HepG2 (cell line): ENCODE data around the gene ADCY7. TPM values are rescaled to one million over a fixed set of nuclear protein-coding genes. Genes with fewer than 3 reads are reported as not detected.
A peak's percentile ranks its signal among the peaks of the same experiment; 100 is the strongest.

ENCODE experiments used
- ATAC-seq: fragments of 200-7000 bp; cut with Tn5 transposase; 3 replicates; pipeline ENCODE4 v1.9.1; 2020; ENCODE audit warnings: mild to moderate bottlenecking, moderate library complexity
- BruUV-seq: library from RNA; stranded (reverse); fragments of 400-500 nt; replicated peaks from 2 replicates; lab custom pipeline; 2021; lab: Mats Ljungman, UMichigan
- CTCF ChIA-PET: fragments of 300-600 bp; formaldehyde crosslinking; extraction: SDS; loops from one replicate; lab custom pipeline; 2021; ENCODE audit warnings: low total read pairs, inconsistent platforms, low intra/inter-chr PET ratio; lab: Yijun Ruan, JAX
- POLR2A ChIA-PET: fragments of 350-600 bp; sonication (Branson Sonifier 250); formaldehyde crosslinking; loops from one replicate; lab custom pipeline; 2020; ENCODE audit warnings: antibody characterized with exemption, inconsistent platforms; lab: Yijun Ruan, JAX
- DNase-seq: peaks from one replicate; pipeline ENCODE4 v3.0.0-alpha.2; 2015; ENCODE audit warnings: low spot score
- FAIRE-seq: peaks from 3 replicates; lab custom pipeline; 2011; peaks lifted over from hg19 to GRCh38; lab: Jason Lieb, UNC
- H2AFZ ChIP-seq: one replicate; pipeline ENCODE4 v1.6.1; 2011; ENCODE audit warnings: low read length, inconsistent platforms
- H3K27ac ChIP-seq: fragments of 300-600 bp; 3 replicates; pipeline ENCODE4 v1.8.0; 2011; ENCODE audit warnings: mixed run types, mild to moderate bottlenecking, mixed read lengths, low read length, inconsistent platforms; ENCODE audit not compliant: insufficient read depth; ENCODE audit errors: extremely low read length
- H3K27me3 ChIP-seq, 2 experiments: fragments of 200-600 bp in 1 of 2; 2 replicates in 1 of 2; 3 replicates in 1 of 2; pipeline versions ENCODE4 v1.6.0 to v1.8.0; 2011; ENCODE audit warnings: low read length in 2 of 2, mild to moderate bottlenecking in 2 of 2, moderate library complexity in 2 of 2, inconsistent platforms in 1 of 2; ENCODE audit not compliant: insufficient read depth in 2 of 2, control insufficient read depth in 1 of 2
- H3K36me3 ChIP-seq, 2 experiments: fragments of 200-600 bp in 1 of 2; replicated peaks in 1 of 2; 2 replicates in 1 of 2; 3 replicates in 1 of 2; pipeline versions ENCODE4 v1.5.1 to v1.8.0; 2011; ENCODE audit warnings: low read length in 2 of 2, inconsistent platforms in 1 of 2; ENCODE audit not compliant: insufficient read depth in 2 of 2, control insufficient read depth in 1 of 2
- H3K4me1 ChIP-seq: 2 replicates; pipeline ENCODE4 v1.5.1; 2012; ENCODE audit warnings: low read length, inconsistent platforms; ENCODE audit not compliant: insufficient read depth
- H3K4me2 ChIP-seq: 2 replicates; pipeline ENCODE4 v1.6.0; 2011; ENCODE audit warnings: low read depth, low read length, inconsistent platforms
- H3K4me3 ChIP-seq, 3 experiments: fragments of 200-600 bp in 1 of 3; sonication (generic), shearing (Covaris generic) in 1 of 3; replicated peaks in 1 of 3; 2 replicates each; pipeline ENCODE4 v1.5.1; 2011 to 2016; ENCODE audit warnings: low read length in 3 of 3, inconsistent platforms in 2 of 3, low read depth in 2 of 3, mild to moderate bottlenecking in 2 of 3, control low read depth in 1 of 3, mixed read lengths in 1 of 3; ENCODE audit not compliant: insufficient read depth in 1 of 3
- H3K79me2 ChIP-seq: one replicate; pipeline ENCODE4 v1.6.1; 2011; ENCODE audit warnings: low read length, inconsistent platforms; ENCODE audit not compliant: insufficient read depth
- H3K9ac ChIP-seq: 2 replicates; pipeline ENCODE4 v1.6.0; 2011; ENCODE audit warnings: mild to moderate bottlenecking, low read depth, low read length, inconsistent platforms; ENCODE audit not compliant: insufficient read depth
- H3K9me3 ChIP-seq: 2 replicates; pipeline ENCODE4 v1.5.1; 2012; ENCODE audit warnings: mild to moderate bottlenecking, low read length
- H4K20me1 ChIP-seq: 2 replicates; pipeline ENCODE4 v1.6.0; 2011; ENCODE audit warnings: inconsistent platforms, mild to moderate bottlenecking, low read length, moderate library complexity; ENCODE audit not compliant: insufficient read depth
- ATF4 ChIP-seq, 2 experiments: fragments of 450-650 bp in 1 of 2; sonication (generic) in 1 of 2; formaldehyde crosslinking; IDR thresholded peaks; 2 replicates each; pipeline versions ENCODE4 v1.5.0 to v1.8.0; 2020 to 2022; ENCODE audit warnings: mild to moderate bottlenecking in 1 of 2, missing genetic modification reagents in 1 of 2
- CEBPG ChIP-seq: IDR thresholded peaks from 2 replicates; pipeline ENCODE4 v1.6.1; 2016
- ETV6 ChIP-seq: sonication (generic); formaldehyde crosslinking; conservative IDR thresholded peaks from 2 replicates; pipeline ENCODE4 v1.4.0; 2020; ENCODE audit warnings: missing genetic modification reagents
- FOSL2 ChIP-seq: sonication (generic); formaldehyde crosslinking; IDR thresholded peaks from 2 replicates; pipeline ENCODE4 v1.4.0; 2020; ENCODE audit warnings: missing genetic modification reagents
- GPN1 ChIP-seq: sonication (generic); formaldehyde crosslinking; IDR thresholded peaks from 2 replicates; pipeline ENCODE4 v1.5.1; 2020; ENCODE audit warnings: missing genetic modification reagents, borderline replicate concordance
- MEIS2 ChIP-seq: sonication (generic); formaldehyde crosslinking; IDR thresholded peaks from 2 replicates; pipeline ENCODE4 v1.9.0; 2021; ENCODE audit warnings: mild to moderate bottlenecking, missing genetic modification reagents
- NBN ChIP-seq: fragments of 450-650 bp; conservative IDR thresholded peaks from 2 replicates; pipeline ENCODE4 v1.6.1; 2017
- NRL ChIP-seq: sonication (generic); formaldehyde crosslinking; IDR thresholded peaks from 2 replicates; pipeline ENCODE4 v1.5.0; 2020; ENCODE audit warnings: missing genetic modification reagents, mild to moderate bottlenecking, moderate library complexity, borderline replicate concordance
- RBFOX2 ChIP-seq: fragments of 200-400 bp; formaldehyde crosslinking; IDR thresholded peaks from 2 replicates; pipeline ENCODE4 v1.6.1; 2017; ENCODE audit warnings: low read depth, mild to moderate bottlenecking, low read length
- RBM22 ChIP-seq: fragments of 200-400 bp; formaldehyde crosslinking; optimal IDR thresholded peaks from 2 replicates; pipeline ENCODE3; 2017; ENCODE audit warnings: mild to moderate bottlenecking, low read length, moderate library complexity
- SALL1 ChIP-seq: sonication (generic); formaldehyde crosslinking; IDR thresholded peaks from 2 replicates; pipeline ENCODE4 v1.8.0; 2022; ENCODE audit warnings: mild to moderate bottlenecking, missing genetic modification reagents
- ZMYM2 ChIP-seq: sonication (generic); formaldehyde crosslinking; IDR thresholded peaks from 2 replicates; pipeline ENCODE4 v1.8.0; 2022; ENCODE audit warnings: mild to moderate bottlenecking, missing genetic modification reagents
- ZNF10 ChIP-seq: sonication (generic); formaldehyde crosslinking; IDR thresholded peaks from 2 replicates; pipeline ENCODE4 v1.4.0; 2020; ENCODE audit warnings: mild to moderate bottlenecking, low read depth, missing genetic modification reagents, borderline replicate concordance
- ZNF207 ChIP-seq: fragments of 450-650 bp; IDR thresholded peaks from 2 replicates; pipeline ENCODE4 v1.6.1; 2016; ENCODE audit warnings: antibody characterized with exemption, borderline replicate concordance
- ZNF274 ChIP-seq: sonication (generic); formaldehyde crosslinking; IDR thresholded peaks from 2 replicates; pipeline ENCODE4 v1.5.1; 2020; ENCODE audit warnings: mild to moderate bottlenecking, missing genetic modification reagents
- ZNF329 ChIP-seq: sonication (generic); formaldehyde crosslinking; IDR thresholded peaks from 2 replicates; pipeline ENCODE4 v1.9.0; 2021; ENCODE audit warnings: low read depth, mild to moderate bottlenecking, missing genetic modification reagents
- ZNF33A ChIP-seq: sonication (generic); formaldehyde crosslinking; IDR thresholded peaks from 2 replicates; pipeline ENCODE4 v1.5.1; 2020; ENCODE audit warnings: missing genetic modification reagents, mild to moderate bottlenecking, moderate library complexity, borderline replicate concordance
- ZNF503 ChIP-seq: sonication (generic); formaldehyde crosslinking; IDR thresholded peaks from 2 replicates; pipeline ENCODE4 v1.4.0; 2020; ENCODE audit warnings: missing genetic modification reagents
- ZNF557 ChIP-seq: sonication (generic); formaldehyde crosslinking; IDR thresholded peaks from 2 replicates; pipeline ENCODE4 v1.4.0; 2020; ENCODE audit warnings: missing genetic modification reagents
- ZNF589 ChIP-seq: sonication (generic); formaldehyde crosslinking; conservative IDR thresholded peaks from 2 replicates; pipeline ENCODE4 v1.8.0; 2022; ENCODE audit warnings: mild to moderate bottlenecking, moderate library complexity, missing genetic modification reagents
- ZNF607 ChIP-seq: sonication (generic); formaldehyde crosslinking; IDR thresholded peaks from 2 replicates; pipeline ENCODE4 v1.5.1; 2020; ENCODE audit warnings: missing genetic modification reagents, mild to moderate bottlenecking, borderline replicate concordance
- ZNF616 ChIP-seq: sonication (generic); formaldehyde crosslinking; IDR thresholded peaks from 2 replicates; pipeline ENCODE4 v1.5.0; 2020; ENCODE audit warnings: low read depth, mild to moderate bottlenecking, missing genetic modification reagents
- ZNF776 ChIP-seq: sonication (generic); formaldehyde crosslinking; IDR thresholded peaks from 2 replicates; pipeline ENCODE4 v1.4.0; 2020; ENCODE audit warnings: mild to moderate bottlenecking, missing genetic modification reagents
- ZNF879 ChIP-seq: sonication (generic); formaldehyde crosslinking; IDR thresholded peaks from 2 replicates; pipeline ENCODE4 v1.8.1; 2023; ENCODE audit warnings: missing genetic modification reagents
- WGBS: methylation state at CpG from one replicate; pipeline ENCODE4 v1.1.6; 2017; ENCODE audit warnings: low lambda C conversion rate; 5-methylcytosine and 5-hydroxymethylcytosine counted together
- in situ Hi-C: cut with HindIII; loops from 2 replicates; pipeline ENCODE4 v1.10.0; 2017; ENCODE audit warnings: low pct_unique_long_range_greater_than_20kb; ENCODE audit not compliant: extremely low pct_ligation_motif_present
- intact Hi-C: fragments of 100-400 bp; cut with micrococcal nuclease; formaldehyde crosslinking; loops from one replicate; pipeline ENCODE4 v1.10.0; 2022; ENCODE audit not compliant: unreplicated experiment
- polyA plus RNA-seq, 8 experiments: library from polyadenylated mRNA; depleted of rRNA in 3 of 8; stranded (reverse) in 7 of 8; unstranded in 1 of 8; fragments of >200 nt; fragmentation: Illumina TruSeq in 4 of 8; extraction: Trizol in 4 of 8; gene quantifications; 2 replicates each; pipeline versions ENCODE4 v1.2.1 to v1.2.3, GENCODE V29; 2011 to 2016; ENCODE audit warnings: low read depth in 4 of 8, missing spikeins in 1 of 8, mixed read lengths in 1 of 8; ENCODE audit not compliant: insufficient read depth in 1 of 8
- total RNA-seq, 5 experiments: library from RNA; depleted of rRNA; stranded (reverse); fragments of >200 nt; fragmentation: Illumina TruSeq; extraction: Trizol; gene quantifications; 2 replicates each; pipeline ENCODE4 v1.2.3, GENCODE V29; 2016; ENCODE audit warnings: low read depth in 1 of 5

The ADCY7 gene
- total and polyA plus RNA-seq, 2 of the 13 experiments (the other 11 are each of a cell fraction or from before 2014, with no cell fraction given) = 2.2 to 4.3 TPM

GRCh38 chr16:50309527-50310307, 43.4 kb downstream of the ADCY7 start:
- DNase-seq (peak; percentile 82), FAIRE-seq (peak; percentile 89), ATAC-seq (peak; percentile 69)
- Histone ChIP-seq H3K27ac (no peak overlapping the region), H3K27me3 (peaks cover 0 to 20% of the 10 kb centered on the region in 2 experiments; a peak in 2 of 5 replicates), H3K4me3 (peak overlapping the region in 1 of 3 experiments; percentile 49; a peak in 2 of 6 replicates), H3K79me2 (no peaks in the 10 kb centered on the region), H3K9ac (peak overlapping the region; percentile 17), H3K36me3 (peaks cover 4 to 6% of the 10 kb centered on the region in 2 experiments; a peak in 3 of 5 replicates), H4K20me1 (no peaks in the 10 kb centered on the region), H3K4me2 (peak overlapping the region; percentile 67), H2AFZ (no peak overlapping the region), H3K9me3 (no peaks in the 10 kb centered on the region), H3K4me1 (peaks cover 50% of the 10 kb centered on the region)
- 12% methylated on average over 8 of the region's 15 CpGs for WGBS
- POLR2A ChIA-PET = interaction anchor here (0.6 to 2.2 kb wide), 5 partner anchors 11 to 211 kb away, joined by 3 to 12 read pairs (median 6); no protein-coding TSS in a partner anchor
- no TSS peak for BruUV-seq
- CTCF ChIA-PET = no interaction called here
- intact Hi-C loops = no loop called here
- in situ Hi-C loops = no loop called here
- no peak for TF ChIP-seq CEBPG
- TF ChIP-seq RBFOX2 = no peak
- TF ChIP-seq RBM22 = no peak
- TF ChIP-seq GPN1 = no peak
- no peak for TF ChIP-seq ETV6 (CRISPR knock-in tag)
- TF ChIP-seq MEIS2 = peak; percentile 81
- TF ChIP-seq ZNF33A = no peak
- TF ChIP-seq ATF4 (CRISPR knock-in tag; IDR thresholded peaks at IDR 0.05) = no peak
- TF ChIP-seq ZNF557 (CRISPR knock-in tag) = no peak
- TF ChIP-seq ZNF274 = no peak
- TF ChIP-seq ZNF607 (CRISPR knock-in tag) = no peak
- TF ChIP-seq FOSL2 (CRISPR knock-in tag) = no peak; the same call in 1 of the 2 replicates
- TF ChIP-seq ZNF207 = no peak
- no peak for TF ChIP-seq SALL1 (CRISPR knock-in tag)
- no peak for TF ChIP-seq ZNF10 (CRISPR knock-in tag)
- TF ChIP-seq ZNF879 (CRISPR knock-in tag) = no peak
- TF ChIP-seq ZNF776 = no peak
- TF ChIP-seq NRL (CRISPR knock-in tag) = peak; percentile 77
- no peak for TF ChIP-seq ZMYM2 (CRISPR knock-in tag)
- TF ChIP-seq NBN = no peak
- TF ChIP-seq ZNF503 = no peak
- no peak for TF ChIP-seq ZNF616
- 0 out of 2 replicates have a peak, but pooled peaks have one; percentile 39 for TF ChIP-seq ZNF329 (CRISPR knock-in tag)
- no peak for TF ChIP-seq ZNF589 (CRISPR knock-in tag)
